ENCODE results near the gene ST3GAL4.

Gene ST3GAL4

DNA sequence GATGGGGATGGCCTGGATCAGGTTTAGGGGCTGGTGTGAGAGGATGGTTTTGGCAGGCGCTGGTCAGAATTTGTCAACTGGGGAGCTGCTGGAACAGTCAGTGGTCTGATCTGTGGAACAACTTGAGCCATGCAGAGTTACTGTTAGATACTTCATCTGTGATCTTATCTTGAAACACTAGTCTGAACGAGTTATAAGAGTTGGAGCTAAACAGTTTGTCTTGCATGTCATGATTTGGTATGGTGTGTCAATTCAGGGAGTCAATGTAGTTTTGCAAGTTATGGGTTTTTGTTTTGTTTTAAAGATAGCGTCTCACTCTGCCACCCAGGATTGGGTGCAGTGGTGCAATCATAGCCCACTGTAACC lies 54.1 kb downstream of the ST3GAL4 start:
- DNase-seq: no peak

DNA sequence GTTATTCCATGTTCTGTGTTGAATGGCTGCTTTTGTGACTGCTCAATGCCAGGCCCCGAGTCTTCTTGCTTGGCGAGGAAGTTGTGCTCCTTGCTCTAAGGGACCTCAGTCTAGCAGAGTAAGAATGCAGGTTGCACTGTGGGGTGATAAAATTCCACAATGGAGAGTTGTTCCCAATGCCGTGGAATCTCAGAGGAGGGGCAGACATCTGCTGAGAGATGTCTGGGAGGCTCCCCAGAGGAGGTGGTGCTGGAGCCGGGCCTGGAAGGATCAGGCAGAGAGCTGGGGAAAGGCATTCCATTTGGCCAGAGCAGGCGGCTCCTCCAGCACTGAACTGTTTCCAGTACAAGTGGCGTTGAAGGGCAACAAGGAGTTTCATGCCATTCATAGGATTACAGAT lies 55.2 kb downstream of the ST3GAL4 start:
- no peak for DNase-seq

DNA sequence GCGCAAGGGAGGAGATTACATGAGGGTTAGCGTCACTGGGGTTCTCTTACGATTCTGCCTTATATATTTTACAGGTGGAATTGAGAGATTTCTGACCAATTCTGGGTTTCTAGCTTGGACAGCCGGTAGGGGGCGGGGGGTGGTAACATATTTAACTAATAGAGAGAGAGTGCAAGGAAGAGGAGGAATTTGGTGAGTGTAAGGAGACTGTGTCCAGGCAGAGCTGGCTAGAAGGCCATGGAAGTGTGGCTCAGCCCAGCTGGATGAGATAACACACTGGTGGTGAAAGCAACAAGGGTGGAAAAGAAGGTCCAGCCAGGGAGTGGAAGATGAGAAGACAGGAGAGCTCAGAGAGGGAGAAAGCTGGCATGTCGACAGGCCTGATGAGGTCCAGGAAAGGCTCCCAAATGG lies 56.5 kb downstream of the ST3GAL4 start:
- no peak for DNase-seq

GRCh38 chr11:126413426-126413825 lies 57.9 kb downstream of the ST3GAL4 start:
- DNase-seq: no peak

- no peak for DNase-seq
Observed at GRCh38 chr11:126413843-126414405, 58.4 kb downstream of the ST3GAL4 start.

GRCh38 chr11:126414615-126415014 lies 59.1 kb downstream of the ST3GAL4 start:
- no peak for DNase-seq

DNA sequence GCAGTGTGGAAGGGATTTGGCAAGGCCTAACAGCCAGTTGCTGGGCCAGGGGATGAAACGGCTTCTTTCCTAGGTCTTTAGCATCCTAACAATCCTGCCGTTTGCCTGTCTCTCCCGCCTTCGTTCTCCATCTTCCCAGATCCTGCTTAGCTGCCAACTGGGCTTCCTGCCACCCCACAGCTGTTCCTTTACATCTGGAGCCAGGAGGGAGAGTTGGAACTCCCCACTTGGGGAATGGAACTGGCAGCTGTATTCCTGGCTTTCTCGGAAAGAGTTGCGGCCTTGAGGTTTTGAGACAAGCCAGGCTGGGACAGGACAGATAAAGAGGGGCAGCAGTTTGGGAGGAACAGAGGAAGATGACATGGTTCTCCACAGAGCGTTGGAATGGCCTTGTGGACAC lies 59.6 kb downstream of the ST3GAL4 start:
- no peak for DNase-seq

GRCh38 chr11:126415669-126416420 lies 60.4 kb downstream of the ST3GAL4 start:
- no peak for DNase-seq

- peak; percentile 63 for DNase-seq
Observed at GRCh38 chr11:126416542-126417090, 61.1 kb downstream of the ST3GAL4 start.

GRCh38 chr11:126417091-126417862 lies 61.8 kb downstream of the ST3GAL4 start:
- DNase-seq: no peak

DNA sequence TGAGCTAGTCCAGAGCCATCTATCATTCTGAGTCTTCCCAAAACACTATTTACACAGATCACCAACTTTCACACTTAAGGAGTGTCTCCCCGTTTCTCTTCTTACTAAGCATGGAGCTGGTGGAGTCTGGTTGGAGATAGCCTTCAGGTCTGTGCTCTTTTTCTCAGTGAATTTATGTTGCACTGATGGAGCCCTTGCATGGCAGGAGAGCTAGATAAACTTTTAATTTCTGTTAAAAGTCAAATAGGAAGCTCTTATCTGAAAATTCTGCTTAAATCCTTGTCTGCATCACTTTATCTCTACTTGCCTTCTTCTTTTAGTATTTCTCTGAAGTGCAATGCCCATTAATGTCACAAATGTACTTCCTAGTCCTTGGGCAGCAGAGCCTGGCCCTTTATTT lies 63.4 kb downstream of the ST3GAL4 start:
- DNase-seq: no peak

DNA sequence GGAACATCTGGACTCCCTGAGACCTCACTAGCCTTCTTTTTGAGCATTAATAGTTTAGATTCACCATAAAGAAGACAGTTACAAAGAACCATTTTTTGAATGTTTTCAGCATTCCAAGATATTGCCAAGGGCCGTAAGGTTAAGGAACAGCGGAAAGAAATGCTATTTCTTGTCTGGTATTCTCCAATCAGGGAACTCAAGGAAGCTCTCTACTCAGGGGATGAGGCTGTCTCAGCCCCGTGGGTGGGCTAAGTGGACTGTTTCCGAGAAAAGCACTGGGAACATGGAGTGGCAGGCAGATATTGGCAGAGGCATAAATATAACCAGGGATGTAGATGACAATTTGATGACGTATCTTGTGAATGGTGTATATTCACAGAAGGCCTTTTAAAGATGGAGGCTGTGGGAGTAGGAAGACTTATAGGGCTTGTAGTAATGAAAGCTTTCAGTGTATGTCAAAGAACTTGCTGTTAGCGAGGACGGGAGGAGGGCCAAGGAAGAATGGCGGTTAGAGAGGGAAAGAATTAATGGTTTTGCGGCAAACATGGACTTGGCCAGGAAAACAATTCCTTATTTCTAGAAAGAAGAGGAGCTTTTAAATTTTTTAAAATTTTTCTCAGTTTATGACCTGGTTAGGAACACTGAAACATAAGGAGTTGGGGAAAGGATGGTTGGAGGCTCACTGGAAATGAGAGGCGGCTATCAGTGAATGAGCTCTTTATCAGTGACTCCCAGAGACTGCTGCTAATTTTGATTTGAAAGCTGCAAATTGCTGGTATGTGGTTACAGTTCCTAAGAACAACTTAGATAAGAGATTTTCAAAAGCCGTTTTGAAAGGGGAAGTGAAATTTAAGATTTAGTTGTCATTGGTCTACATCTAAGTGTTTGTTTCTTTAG lies 64.6 kb downstream of the ST3GAL4 start:
- DNase-seq: no peak

- DNase-seq: no peak
Observed at GRCh38 chr11:126420698-126421256, 65.3 kb downstream of the ST3GAL4 start.

DNA sequence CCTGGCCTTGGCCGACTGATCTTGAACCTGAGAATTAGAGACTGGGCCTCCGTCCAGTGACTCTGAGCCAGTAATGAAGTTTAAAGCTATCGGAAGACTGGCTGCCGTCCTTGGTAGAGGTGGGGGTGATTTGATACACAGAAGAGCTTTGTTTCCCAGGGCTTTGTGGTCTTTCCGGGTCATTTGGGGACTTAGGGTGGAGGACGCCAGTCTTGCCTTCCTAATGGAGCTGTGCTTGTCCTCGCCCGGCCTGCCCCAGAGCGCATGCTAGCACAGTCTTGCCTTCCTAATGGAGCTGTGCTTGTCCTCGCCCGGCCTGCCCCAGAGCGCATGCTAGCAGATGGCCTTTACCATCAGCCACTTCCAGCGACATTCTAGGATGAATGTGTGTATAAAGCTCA lies 65.8 kb downstream of the ST3GAL4 start:
- DNase-seq: no peak

DNA sequence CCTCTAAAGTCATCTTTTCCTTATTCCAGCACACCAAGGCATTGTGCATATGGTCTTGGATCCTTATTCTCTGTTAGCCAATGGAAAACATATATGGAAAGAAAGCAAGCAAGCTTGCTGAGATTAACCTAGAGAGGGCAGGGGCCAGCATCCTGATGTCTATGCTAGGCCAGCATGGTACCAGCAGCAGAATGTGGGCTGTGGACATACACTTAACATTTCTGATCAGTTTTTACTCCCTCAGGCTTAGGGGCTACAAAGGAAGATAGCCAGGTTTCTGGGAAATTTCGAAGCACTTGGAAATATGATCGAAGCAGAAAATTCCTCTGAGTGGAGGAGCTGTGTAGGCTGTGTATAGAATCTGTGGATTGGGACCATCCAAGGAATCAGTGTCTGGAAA lies 67.0 kb downstream of the ST3GAL4 start:
- no peak for DNase-seq

GRCh38 chr11:126423154-126423553 lies 67.7 kb downstream of the ST3GAL4 start:
- no peak for DNase-seq

DNA sequence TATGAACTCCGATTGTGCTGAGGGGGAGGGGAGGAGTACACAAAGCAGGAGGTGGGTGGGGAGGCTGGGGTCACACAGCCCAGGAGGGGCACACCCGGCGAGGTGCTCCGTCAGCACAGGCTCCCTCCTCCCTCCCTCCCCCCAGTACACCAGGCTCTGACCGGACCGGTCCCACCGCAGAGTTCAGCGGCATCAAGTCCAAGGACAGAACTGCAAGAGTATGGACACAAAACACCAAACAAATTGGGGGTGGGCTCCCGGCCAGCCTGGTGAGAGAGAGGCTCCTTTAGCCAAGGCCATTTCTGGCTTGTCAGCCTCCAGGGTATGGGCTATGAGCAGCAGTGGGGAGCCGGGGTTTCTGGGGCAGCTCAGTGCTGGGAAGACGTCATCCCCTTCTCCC lies 68.3 kb downstream of the ST3GAL4 start:
- no peak for DNase-seq

DNA sequence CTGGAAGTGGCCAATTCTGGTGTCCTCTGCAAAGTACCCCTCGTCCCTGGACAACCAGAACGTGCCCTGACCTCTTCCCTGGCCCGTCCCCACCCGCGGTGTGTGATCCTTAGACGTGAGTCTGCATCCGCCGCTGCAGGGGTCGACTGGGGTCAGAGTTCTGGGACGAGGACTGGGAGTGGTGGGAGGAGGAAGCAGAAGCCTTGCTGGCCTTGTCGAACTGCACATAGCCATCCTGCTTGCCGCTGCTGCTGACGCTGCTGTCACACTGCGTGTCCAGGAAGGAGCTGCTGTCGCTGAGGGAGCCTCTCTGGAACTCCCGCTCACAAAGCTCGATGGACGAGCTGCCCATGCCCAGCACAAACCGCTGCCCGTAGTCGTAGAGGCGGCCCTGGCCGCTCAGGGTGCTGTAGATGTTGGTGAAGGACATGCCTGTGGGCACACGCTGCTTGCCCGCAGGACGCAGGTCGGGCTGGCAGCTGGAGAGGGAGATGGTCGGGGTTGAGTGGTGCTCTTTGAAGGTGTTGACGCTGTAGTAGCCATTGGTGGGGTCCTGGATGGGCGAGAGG lies 69.1 kb downstream of the ST3GAL4 start:
- DNase-seq: no peak

DNA sequence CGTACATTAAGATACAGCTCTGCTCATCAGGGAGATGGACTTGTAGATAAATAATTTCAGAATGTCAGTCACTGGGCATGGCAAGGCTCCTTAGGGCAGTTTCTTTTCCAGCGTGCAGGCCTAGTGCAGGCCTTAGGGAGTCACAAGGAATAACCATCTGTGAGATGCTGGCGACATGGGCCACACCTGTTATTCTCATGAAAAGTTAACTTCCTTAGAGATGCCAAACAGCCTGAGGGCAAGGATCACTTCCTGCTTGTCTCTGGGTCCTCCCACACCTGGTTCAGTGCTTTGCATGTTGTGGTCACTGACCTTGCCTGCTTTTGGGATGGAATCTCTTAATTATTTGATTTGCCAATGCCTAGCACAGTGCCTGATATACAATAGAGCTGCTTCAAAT lies 70.6 kb downstream of the ST3GAL4 start:
- no peak for DNase-seq

- no peak for DNase-seq
Observed at GRCh38 chr11:126426820-126427749, 71.6 kb downstream of the ST3GAL4 start.
